Measurements from ENCODE around the gene KAZN.

- TF ChIP-seq, protein P1, sequence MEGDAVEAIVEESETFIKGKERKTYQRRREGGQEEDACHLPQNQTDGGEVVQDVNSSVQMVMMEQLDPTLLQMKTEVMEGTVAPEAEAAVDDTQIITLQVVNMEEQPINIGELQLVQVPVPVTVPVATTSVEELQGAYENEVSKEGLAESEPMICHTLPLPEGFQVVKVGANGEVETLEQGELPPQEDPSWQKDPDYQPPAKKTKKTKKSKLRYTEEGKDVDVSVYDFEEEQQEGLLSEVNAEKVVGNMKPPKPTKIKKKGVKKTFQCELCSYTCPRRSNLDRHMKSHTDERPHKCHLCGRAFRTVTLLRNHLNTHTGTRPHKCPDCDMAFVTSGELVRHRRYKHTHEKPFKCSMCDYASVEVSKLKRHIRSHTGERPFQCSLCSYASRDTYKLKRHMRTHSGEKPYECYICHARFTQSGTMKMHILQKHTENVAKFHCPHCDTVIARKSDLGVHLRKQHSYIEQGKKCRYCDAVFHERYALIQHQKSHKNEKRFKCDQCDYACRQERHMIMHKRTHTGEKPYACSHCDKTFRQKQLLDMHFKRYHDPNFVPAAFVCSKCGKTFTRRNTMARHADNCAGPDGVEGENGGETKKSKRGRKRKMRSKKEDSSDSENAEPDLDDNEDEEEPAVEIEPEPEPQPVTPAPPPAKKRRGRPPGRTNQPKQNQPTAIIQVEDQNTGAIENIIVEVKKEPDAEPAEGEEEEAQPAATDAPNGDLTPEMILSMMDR (IDR thresholded peaks at IDR 0.05) = no peak
- TF ChIP-seq EP300 (IDR thresholded peaks at IDR 0.05) (no peak), POLR2A (IDR thresholded peaks at IDR 0.05) (no peak)
Observed at GRCh38 chr1:14887044-14887566, 288.6 kb downstream of the KAZN start.
